Esophagus (tissue), 2 donors: ENCODE results near the gene PRSS23. TPM values are rescaled to one million over a fixed set of nuclear protein-coding genes. Genes with fewer than 3 reads are reported as not detected.
"Not testable (repeated sequence)": the region's sequence is repeated elsewhere in the genome, so short reads cannot be mapped to it uniquely, and the experiment has no call there.

Experiments used
- H3K27ac ChIP-seq, 2 donors: one replicate each; pipeline ENCODE4 v1.5.1; 2013; ENCODE audit warnings: low read depth in 2 of 2, mild to moderate bottlenecking in 2 of 2, inconsistent platforms in 1 of 2, low read length in 1 of 2, moderate library complexity in 1 of 2
- H3K27me3 ChIP-seq, 2 donors: one replicate each; pipeline ENCODE4 v1.6.1; 2013; ENCODE audit warnings: low read length in 2 of 2, control low read depth in 1 of 2, mild to moderate bottlenecking in 1 of 2; ENCODE audit not compliant: insufficient read depth in 2 of 2, control insufficient read depth in 1 of 2
- H3K36me3 ChIP-seq, 2 donors: one replicate each; pipeline ENCODE4 v1.6.1; 2013; ENCODE audit warnings: low read length in 1 of 2; ENCODE audit not compliant: control insufficient read depth in 2 of 2, insufficient read depth in 2 of 2
- H3K4me1 ChIP-seq, 2 donors: one replicate each; pipeline ENCODE4 v1.6.1; 2013; ENCODE audit warnings: low read length in 1 of 2; ENCODE audit not compliant: control insufficient read depth in 2 of 2, insufficient read depth in 2 of 2
- H3K4me3 ChIP-seq, 2 donors: one replicate each; pipeline ENCODE4 v1.5.1; 2013; ENCODE audit warnings: low read length in 2 of 2, mild to moderate bottlenecking in 2 of 2, low read depth in 1 of 2, moderate library complexity in 1 of 2
- H3K9me3 ChIP-seq, 2 donors: one replicate each; pipeline ENCODE4 v1.6.1; 2013; ENCODE audit warnings: mild to moderate bottlenecking in 2 of 2, low read depth in 1 of 2, low read length in 1 of 2, moderate library complexity in 1 of 2; ENCODE audit not compliant: control insufficient read depth in 2 of 2, insufficient read depth in 1 of 2
- WGBS, 2 donors: extraction: QIAGEN DNeasy Blood & Tissue Kit; methylation state at CpG; one replicate each; pipeline ENCODE4 v1.1.7; 2013; 5-methylcytosine and 5-hydroxymethylcytosine counted together
- polyA plus RNA-seq, 2 donors: library from polyadenylated mRNA; stranded (reverse); fragments of 200-250 nt; gene quantifications; one replicate each; pipeline ENCODE4 v1.2.3, GENCODE V29; 2013
- donor health status: healthy with polysubstance abuse.
- donor health status: Bipolar disorder and iron deficiency.

The PRSS23 gene
- polyA plus RNA-seq, 2 donors, result 1.2 to 5.3 TPM

DNA sequence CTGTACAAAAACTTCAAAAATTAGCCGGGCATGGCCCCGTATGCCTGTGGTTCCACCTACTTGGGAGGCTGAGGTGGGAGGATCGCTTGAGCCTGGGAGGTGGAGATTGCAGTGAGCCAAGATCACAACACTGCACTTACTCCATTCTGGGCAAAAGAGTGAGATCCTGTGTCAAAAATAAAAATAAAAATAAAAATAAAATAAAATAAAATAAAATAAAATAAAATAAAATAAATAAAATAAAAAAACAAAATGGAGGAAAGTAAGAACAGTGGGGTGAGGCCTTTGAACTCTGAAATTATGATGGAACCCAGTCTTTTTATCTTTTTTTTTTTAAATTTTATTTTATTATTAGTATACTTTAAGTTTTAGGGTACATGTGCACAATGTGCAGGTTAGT, 23.8 kb downstream of the PRSS23 start:
- 98% methylated on average over 3 of the region's 3 CpGs for WGBS, 2 donors
- H3K4me1 ChIP-seq, H3K9me3 ChIP-seq: not testable (repeated sequence)

DNA sequence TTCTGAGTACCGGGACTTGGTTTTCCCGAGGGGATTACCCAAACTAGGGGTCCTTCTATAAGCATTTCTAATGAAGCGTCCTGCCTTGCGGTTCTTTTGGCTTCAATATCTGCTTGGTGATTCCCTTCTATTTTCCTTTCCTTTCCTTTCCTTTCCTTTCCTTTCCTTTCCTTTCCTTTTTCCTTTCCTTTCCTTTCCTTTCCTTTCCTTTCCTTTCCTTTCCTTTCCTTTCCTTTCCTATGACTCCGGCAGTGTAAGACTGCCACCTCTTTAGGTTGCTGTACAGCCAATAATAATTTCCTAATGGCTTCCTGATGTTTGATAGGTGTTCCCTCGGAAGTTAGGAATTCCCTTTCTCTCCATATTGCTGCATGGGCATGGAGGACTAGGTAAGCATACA, 34.0 kb downstream of the PRSS23 start:
- H3K4me1 ChIP-seq, H3K27ac ChIP-seq, H3K27me3 ChIP-seq, H3K4me3 ChIP-seq, H3K9me3 ChIP-seq, H3K36me3 ChIP-seq: not testable (repeated sequence)
- WGBS, 2 donors, result 95% methylated on average over 6 of the region's 6 CpGs

More for the DNA sequence above, 23.8 kb downstream of the PRSS23 start:
- H3K4me3 ChIP-seq, H3K36me3 ChIP-seq, H3K27me3 ChIP-seq, H3K27ac ChIP-seq: not testable (repeated sequence)

DNA sequence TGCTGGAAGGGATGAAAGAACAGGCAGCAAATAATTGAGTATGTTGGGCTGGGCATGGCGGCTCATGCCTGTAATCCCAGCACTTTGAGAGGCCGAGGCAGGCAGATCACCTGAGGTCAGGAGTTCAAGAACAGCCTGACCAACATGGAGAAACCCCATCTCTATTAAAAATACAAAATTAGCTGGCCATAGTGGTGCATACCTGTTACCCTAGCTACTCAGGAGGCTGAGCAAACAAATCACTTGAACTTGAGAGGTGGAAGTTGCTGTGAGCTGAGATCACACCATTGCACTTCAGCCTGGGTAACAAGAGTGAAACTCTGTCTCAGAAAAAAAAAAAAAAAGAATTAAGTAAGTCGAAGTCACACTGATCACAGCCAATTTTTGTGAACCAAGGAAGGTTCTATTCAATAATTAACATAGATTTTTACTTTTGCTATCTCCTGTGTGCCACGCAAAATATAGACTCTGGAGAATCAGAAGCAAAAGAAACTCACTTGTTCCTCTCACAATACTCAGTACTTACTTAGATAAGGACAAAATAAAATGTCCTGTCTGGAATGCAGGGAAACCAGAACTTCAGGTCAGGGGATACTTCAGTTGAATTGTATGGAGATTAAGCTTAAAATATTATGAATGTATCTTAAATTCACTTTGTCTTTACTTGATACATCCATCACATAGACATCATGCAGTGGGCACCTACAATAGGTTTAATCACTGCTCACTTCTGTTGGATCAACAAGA, 44.6 kb downstream of the PRSS23 start:
- H3K27ac ChIP-seq, H3K36me3 ChIP-seq, H3K4me1 ChIP-seq, H3K9me3 ChIP-seq, H3K27me3 ChIP-seq, H3K4me3 ChIP-seq: not testable (repeated sequence)
- 66 to 68% methylated on average over 4 of the region's 4 CpGs for WGBS, 2 donors

DNA sequence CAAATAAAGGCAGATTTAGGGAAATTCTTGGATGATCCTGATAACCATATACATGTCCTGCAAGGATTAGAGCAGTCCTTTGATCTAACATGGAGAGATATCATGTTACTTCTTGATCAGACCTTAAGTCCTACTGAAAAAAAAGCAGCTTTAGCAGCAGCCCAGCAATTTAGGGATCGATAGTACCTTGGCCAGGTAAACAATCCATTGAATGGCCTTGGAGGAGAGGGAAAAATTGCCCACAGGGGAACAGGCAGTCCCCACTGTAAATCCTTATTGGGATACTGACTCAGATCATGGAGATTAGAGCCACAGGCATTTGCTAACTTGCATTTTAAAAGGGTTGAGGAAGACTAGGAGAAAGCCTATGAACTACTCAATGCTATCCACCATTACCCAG, 47.8 kb downstream of the PRSS23 start:
- Histone ChIP-seq H3K36me3 (no peaks in the 10 kb centered on the region), H3K4me3 (no peak overlapping the region), H3K27ac (no peak overlapping the region), H3K9me3 (no peaks in the 10 kb centered on the region), H3K27me3 (no peaks in the 10 kb centered on the region), H3K4me1 (no peaks in the 10 kb centered on the region)
- 55 to 58% methylated on average over 1 of the region's 1 CpG for WGBS, 2 donors

DNA sequence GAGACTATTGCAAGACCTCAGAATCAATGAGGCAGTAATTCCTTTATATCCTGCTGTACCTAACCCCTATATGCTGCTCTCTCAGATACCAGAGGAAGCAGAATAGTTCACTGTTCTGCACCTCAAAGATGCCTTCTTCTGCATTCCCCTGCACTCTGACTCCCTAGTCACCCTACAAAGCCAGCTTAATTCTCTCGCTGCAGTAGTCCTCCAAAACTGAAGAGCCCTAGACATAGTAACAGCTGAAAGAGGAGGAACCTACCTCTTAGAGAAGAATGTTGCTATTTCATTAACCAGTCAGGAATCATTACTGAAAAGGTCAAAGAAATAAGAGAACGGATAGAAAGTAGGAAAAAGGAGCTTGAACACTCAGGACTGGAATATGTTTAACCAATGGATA, 49.3 kb downstream of the PRSS23 start:
- Histone ChIP-seq H3K36me3 (no peaks in the 10 kb centered on the region), H3K27ac (no peak overlapping the region), H3K27me3 (no peaks in the 10 kb centered on the region), H3K4me1 (no peaks in the 10 kb centered on the region), H3K9me3 (no peaks in the 10 kb centered on the region), H3K4me3 (no peak overlapping the region)
- WGBS, 2 donors, result 94 to 95% methylated on average over 2 of the region's 2 CpGs

Other genes starting within 250 kb of the PRSS23 start
- 1 to 10 TPM; 3.0 to 4.5 TPM for gene ME3, start 127.9 kb upstream of the PRSS23 start, polyA plus RNA-seq
- 1 to 10 TPM; 1.4 to 2.0 TPM for gene FZD4, start 154.9 kb downstream of the PRSS23 start, polyA plus RNA-seq
- 1 to 10 TPM; 2.2 to 2.6 TPM for gene TMEM135, start 237.4 kb downstream of the PRSS23 start, polyA plus RNA-seq